Measurements from ENCODE around the gene SMPDL3B.

Gene SMPDL3B

DNA sequence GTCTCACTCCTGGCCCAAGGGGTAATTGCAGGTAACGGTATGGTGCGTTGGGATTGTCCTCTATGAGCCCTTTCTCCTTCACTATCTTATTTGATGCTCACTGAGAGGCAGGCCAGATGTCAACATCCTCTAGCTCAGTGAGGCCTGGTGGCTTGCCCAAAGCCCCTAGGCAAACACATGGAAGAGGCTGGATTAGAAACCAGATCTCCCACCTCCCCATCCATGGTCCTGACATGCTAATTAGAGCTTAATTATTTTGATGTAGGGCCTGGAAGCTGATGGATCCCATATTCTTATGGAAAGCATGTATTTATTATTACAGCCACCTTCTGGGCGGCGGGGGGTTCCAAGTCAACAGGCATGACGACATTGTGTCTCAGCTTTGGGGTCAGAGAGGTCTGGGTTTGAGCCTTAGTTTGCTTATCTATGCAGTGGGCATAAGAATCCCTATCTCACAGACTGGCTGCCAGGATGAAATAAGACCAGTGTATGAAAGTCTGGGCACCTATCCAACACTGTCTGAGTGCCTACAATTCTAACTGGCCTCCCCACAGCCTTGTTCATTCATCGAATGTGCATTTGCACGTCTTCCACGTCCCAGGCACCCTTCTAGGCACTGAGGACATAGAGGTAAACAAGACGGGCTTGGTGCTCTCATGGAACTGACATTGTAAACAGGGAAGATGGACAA, 6.2 kb downstream of the SMPDL3B start:
- no peak for DNase-seq (ENCODE audit: low read depth)

- no peak for DNase-seq (ENCODE audit: low read depth)
Measured at GRCh38 chr1:27941671-27942540, 7.1 kb downstream of the SMPDL3B start.

GRCh38 chr1:27945020-27945419, 10.2 kb downstream of the SMPDL3B start:
- DNase-seq (ENCODE audit: low read depth) = no peak

- no peak for DNase-seq (ENCODE audit: low read depth)
Measured at GRCh38 chr1:27949027-27949426, 14.2 kb downstream of the SMPDL3B start.

GRCh38 chr1:27951396-27951795, 16.6 kb downstream of the SMPDL3B start:
- DNase-seq (ENCODE audit: low read depth) = no peak

GRCh38 chr1:27952147-27952546, 17.3 kb downstream of the SMPDL3B start:
- DNase-seq (ENCODE audit: low read depth) = no peak

- DNase-seq (ENCODE audit: low read depth) = no peak
Measured at GRCh38 chr1:27954186-27954585, 19.4 kb downstream of the SMPDL3B start.

GRCh38 chr1:27955076-27955475, 20.3 kb downstream of the SMPDL3B start:
- DNase-seq (ENCODE audit: low read depth) = no peak

- no peak for DNase-seq (ENCODE audit: low read depth)
Measured at GRCh38 chr1:27956761-27957160, 22.0 kb downstream of the SMPDL3B start.

- no peak for DNase-seq (ENCODE audit: low read depth)
Measured at GRCh38 chr1:27957655-27958054, 22.9 kb downstream of the SMPDL3B start.

DNA sequence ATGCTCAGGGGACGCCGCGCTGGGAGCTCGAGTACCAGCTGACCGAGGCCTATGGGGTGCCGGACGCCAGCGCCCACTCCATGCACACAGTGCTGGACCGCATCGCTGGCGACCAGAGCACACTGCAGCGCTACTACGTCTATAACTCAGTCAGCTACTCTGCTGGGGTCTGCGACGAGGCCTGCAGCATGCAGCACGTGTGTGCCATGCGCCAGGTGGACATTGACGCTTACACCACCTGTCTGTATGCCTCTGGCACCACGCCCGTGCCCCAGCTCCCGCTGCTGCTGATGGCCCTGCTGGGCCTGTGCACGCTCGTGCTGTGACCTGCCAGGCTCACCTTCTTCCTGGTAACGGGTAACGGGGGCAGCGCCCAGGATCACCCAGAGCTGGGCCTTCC, 23.7 kb downstream of the SMPDL3B start:
- DNase-seq (ENCODE audit: low read depth) = no peak

DNA sequence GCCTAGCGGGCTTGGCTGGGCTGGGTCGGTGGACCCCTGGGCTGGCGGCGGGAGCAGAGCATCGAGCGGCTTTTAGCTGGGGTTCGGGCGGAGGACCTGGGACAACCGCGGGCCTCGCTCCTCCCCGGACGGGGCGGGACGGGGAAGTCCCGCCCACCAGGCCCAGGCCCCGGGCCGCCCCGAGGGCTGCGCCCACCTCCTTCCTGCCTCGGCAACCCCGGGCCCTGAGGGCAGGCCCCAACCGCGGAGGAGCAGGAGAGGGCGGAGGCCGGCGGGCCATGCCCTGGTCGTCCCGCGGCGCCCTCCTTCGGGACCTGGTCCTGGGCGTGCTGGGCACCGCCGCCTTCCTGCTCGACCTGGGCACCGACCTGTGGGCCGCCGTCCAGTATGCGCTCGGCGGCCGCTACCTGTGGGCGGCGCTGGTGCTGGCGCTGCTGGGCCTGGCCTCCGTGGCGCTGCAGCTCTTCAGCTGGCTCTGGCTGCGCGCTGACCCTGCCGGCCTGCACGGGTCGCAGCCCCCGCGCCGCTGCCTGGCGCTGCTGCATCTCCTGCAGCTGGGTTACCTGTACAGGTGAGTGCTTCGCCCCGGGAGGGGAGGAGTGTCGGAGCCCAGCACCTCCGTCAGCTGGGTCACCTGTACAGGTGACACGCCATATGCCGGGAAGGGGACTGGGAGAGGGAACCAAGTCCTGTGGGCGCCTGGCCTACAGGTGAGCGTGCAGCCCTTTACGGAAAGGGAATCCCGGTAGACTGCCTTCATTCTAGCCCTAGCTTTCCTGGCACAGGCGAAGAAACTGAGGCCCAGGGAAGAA, 25.2 kb downstream of the SMPDL3B start, which contains the start of gene XKR8:
Gene XKR8 (plus strand): TSS at position 182 of the 812 bp plus-strand sequence. CDS start 97 bp downstream, at position 279.
- DNase-seq (ENCODE audit: low read depth) = peak; percentile 75

DNA sequence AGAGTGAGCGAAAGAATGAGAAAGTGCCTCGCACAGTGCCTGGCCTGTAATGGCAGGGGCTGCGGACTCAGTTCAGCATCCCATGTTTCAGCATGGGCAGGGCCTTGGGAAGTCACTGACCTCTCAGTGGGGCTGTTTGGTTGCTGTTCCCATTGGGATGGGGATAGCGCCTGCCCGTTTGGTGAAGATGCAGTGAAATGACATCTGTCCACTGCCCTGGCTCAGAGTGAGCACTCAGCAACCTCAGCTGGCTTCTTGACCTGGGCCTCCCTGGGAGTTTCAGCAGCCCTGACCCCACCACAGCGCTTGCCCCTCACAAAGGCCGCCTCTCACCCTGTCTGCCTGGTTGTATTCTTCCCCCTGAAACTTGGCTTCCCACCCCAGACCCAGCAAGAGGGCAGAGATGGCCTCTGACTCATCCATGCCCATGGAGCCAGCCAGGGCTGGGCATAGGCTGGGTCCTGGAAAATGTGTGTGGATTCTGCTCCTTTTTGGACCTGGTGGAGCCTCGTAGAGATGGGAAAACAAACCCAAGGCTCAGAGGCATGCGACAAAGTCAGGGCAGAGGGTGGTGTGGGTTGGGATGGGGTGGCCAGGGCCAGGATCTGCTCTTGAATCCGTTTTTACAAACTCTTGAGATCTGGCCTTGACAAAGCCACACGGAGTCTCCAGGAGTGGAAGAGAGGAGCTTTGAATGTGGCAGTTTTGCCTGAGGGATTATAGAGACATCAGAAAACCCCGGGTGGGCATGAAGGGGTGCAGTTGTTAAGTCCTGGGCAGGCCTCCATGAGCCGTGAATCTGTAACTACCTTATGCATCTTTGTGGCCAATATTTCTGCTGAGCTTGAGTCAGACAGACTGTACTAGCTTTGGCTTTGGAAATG, 26.2 kb downstream of the SMPDL3B start:
- DNase-seq (ENCODE audit: low read depth) = no peak

GRCh38 chr1:27961646-27962221, 26.9 kb downstream of the SMPDL3B start:
- DNase-seq (ENCODE audit: low read depth) = no peak

GRCh38 chr1:27963393-27963792, 28.6 kb downstream of the SMPDL3B start:
- no peak for DNase-seq (ENCODE audit: low read depth)

DNA sequence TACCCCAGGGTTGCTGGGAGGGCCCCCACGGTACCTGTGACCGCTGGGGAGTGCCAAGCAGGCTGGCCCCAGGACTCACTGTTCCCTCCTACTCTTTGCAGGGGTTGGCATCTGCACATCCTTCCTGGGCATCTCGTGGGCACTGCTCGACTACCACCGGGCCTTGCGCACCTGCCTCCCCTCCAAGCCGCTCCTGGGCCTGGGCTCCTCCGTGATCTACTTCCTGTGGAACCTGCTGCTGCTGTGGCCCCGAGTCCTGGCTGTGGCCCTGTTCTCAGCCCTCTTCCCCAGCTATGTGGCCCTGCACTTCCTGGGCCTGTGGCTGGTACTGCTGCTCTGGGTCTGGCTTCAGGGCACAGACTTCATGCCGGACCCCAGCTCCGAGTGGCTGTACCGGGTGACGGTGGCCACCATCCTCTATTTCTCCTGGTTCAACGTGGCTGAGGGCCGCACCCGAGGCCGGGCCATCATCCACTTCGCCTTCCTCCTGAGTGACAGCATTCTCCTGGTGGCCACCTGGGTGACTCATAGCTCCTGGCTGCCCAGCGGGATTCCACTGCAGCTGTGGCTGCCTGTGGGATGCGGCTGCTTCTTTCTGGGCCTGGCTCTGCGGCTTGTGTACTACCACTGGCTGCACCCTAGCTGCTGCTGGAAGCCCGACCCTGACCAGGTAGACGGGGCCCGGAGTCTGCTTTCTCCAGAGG, 31.8 kb downstream of the SMPDL3B start:
- no peak for DNase-seq (ENCODE audit: low read depth)

DNA sequence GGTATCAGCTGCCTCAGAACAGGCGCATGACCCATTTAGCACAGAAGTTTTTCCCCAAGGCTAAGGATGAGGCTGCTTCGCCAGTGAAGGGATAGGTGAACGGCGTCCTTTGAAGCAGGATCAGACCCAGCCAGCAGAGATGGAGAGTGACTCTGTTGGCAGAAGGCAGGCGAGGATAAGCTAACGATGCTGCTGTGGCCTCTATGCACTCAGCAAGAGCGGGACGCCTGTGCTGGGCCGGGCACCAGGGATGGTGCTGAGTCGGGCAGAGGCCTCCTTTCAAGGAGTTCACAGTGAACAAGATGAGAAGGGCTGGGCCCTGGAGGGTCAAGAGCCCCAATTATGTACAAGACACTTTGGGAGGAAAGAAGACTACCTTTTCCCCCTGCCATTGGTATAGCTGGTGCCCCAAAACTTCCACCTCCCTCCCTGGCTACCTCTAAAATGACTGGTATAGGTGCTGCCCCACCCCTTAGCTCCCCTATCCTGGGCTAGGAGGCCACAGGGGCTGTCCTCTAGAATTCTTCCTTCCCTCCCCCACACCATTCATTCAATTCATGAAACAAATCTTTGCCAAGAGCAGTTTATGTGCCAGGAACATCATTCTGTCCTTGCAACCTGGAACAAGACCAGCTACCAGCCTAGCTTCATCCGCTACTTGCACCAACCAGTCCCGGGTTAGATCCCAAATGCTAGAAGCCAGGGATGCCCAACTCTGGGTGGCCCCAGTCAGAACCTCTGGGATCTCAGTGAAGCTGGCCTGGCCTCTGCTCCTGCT, 32.5 kb downstream of the SMPDL3B start:
- no peak for DNase-seq (ENCODE audit: low read depth)

DNA sequence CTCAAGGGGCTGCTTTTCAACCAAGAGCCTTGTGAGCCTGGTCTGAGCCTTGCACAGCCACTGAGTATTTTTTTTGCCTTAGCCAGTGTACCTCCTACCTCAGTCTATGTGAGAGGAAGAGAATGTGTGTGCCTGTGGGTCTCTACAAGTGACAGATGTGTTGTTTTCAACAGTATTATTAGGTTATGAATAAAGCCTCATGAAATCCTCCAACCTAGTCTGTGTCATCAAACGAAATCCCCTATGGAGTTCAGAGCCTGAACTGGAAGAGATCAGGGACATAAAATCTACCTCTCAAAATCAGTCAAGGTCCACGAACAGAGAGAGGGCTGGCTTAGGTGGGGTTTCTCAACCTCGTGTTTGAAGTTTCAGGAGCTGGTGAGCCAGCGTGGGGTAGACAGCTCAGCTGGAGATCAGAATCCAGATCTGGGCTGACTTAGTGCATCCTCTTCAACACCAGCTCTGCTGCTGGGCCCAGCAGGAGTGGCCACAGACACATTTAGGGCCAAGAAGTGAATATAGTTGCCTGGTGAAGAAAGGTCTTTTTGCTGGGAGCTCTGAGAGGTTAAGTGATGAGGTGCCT, 33.2 kb downstream of the SMPDL3B start:
- DNase-seq (ENCODE audit: low read depth) = no peak

- DNase-seq (ENCODE audit: low read depth) = no peak
Measured at GRCh38 chr1:27968692-27969091, 33.9 kb downstream of the SMPDL3B start.

Data from T follicular helper cell (primary cell).